Left lung (tissue), 10 donors: Measurements from ENCODE around the gene HMGA1. TPM values are rescaled to one million over a fixed set of nuclear protein-coding genes. Genes with fewer than 3 reads are reported as not detected.

Source experiments
- ATAC-seq: fragments of 200-7000 bp; cut with Tn5 transposase; one replicate; pipeline ENCODE4 v1.9.1; 2020; ENCODE audit warnings: moderate library complexity
- DNase-seq, 4 donors: peaks; one replicate each; pipeline ENCODE4 v3.0.0-alpha.2; 2013 to 2020
- H3K27ac ChIP-seq, 2 donors: fragments of 200-600 bp; sonication (generic) in 1 of 2; one replicate each; pipeline versions ENCODE4 v1.5.0 to v1.8.0; 2020 to 2021
- H3K27me3 ChIP-seq, 2 donors: fragments of 200-600 bp; sonication (generic) in 1 of 2; one replicate each; pipeline versions ENCODE4 v1.5.0 to v1.8.0; 2020 to 2021
- H3K36me3 ChIP-seq, 2 donors: fragments of 200-600 bp; sonication (generic) in 1 of 2; one replicate each; pipeline versions ENCODE4 v1.5.0 to v1.8.0; 2020 to 2021
- H3K4me1 ChIP-seq, 2 donors: fragments of 200-600 bp; one replicate each; pipeline ENCODE4 v1.8.0; 2021
- H3K4me3 ChIP-seq, 2 donors: fragments of 200-600 bp; sonication (generic) in 1 of 2; one replicate each; pipeline versions ENCODE4 v1.5.0 to v1.8.0; 2020 to 2021; ENCODE audit warnings: mild to moderate bottlenecking in 1 of 2
- H3K9me3 ChIP-seq, 2 donors: fragments of 200-600 bp; sonication (generic) in 1 of 2; one replicate each; pipeline versions ENCODE4 v1.5.0 to v1.8.0; 2020 to 2021
- intact Hi-C, 2 donors: fragments of 100-400 bp; cut with DNase I; formaldehyde crosslinking; loops; one replicate each; pipeline versions ENCODE4 v1.11.2 to v1.14.2; 2022
- polyA plus RNA-seq, 6 donors: library from polyadenylated mRNA; unstranded; fragments of 120-200 nt; gene quantifications; one replicate each; pipeline ENCODE4 v1.2.1, GENCODE V29; 2013; ENCODE audit not compliant: insufficient read length in 6 of 6
- total RNA-seq, 2 donors: library from RNA; stranded (reverse); fragmentation: NEBNext Ultra II Directional; extraction: Animal tissue kit (Norgen Biotek cat#: 25700); gene quantifications; one replicate each; pipeline ENCODE4 v1.2.1, GENCODE V29; 2021
- TF ChIP-seq, protein P1 (sequence below), 2 donors: fragments of 200-600 bp; sonication (generic) in 1 of 2; IDR thresholded peaks; one replicate each; pipeline versions ENCODE4 v1.5.0 to v1.8.0; 2021; ENCODE audit warnings: antibody characterized with exemption in 2 of 2
- donor health status: DM: no; HTN: yes; CAD: no.
- donor health status: DM: no; HTN: no; CAD: no.

Gene HMGA1
- total and polyA plus RNA-seq, 8 donors: 75.1 to 197 (median 155) TPM

- Histone ChIP-seq H3K9me3 (no peaks in the 10 kb centered on the region), H3K36me3 (peaks cover 0 to 41% of the 10 kb centered on the region in 2 donors), H3K4me3 (no peak overlapping the region), H3K27ac (no peak overlapping the region), H3K4me1 (peaks cover 15 to 62% of the 10 kb centered on the region in 2 donors), H3K27me3 (no peaks in the 10 kb centered on the region)
- peak in 1 of 4 donors; percentile 50 for DNase-seq
- intact Hi-C loops: no loop called here
- TF ChIP-seq, protein P1, sequence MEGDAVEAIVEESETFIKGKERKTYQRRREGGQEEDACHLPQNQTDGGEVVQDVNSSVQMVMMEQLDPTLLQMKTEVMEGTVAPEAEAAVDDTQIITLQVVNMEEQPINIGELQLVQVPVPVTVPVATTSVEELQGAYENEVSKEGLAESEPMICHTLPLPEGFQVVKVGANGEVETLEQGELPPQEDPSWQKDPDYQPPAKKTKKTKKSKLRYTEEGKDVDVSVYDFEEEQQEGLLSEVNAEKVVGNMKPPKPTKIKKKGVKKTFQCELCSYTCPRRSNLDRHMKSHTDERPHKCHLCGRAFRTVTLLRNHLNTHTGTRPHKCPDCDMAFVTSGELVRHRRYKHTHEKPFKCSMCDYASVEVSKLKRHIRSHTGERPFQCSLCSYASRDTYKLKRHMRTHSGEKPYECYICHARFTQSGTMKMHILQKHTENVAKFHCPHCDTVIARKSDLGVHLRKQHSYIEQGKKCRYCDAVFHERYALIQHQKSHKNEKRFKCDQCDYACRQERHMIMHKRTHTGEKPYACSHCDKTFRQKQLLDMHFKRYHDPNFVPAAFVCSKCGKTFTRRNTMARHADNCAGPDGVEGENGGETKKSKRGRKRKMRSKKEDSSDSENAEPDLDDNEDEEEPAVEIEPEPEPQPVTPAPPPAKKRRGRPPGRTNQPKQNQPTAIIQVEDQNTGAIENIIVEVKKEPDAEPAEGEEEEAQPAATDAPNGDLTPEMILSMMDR (IDR thresholded peaks at IDR 0.05): no peak
- no peak for ATAC-seq
Observed at GRCh38 chr6:34240329-34241248, 3.9 kb downstream of the HMGA1 start.

DNA sequence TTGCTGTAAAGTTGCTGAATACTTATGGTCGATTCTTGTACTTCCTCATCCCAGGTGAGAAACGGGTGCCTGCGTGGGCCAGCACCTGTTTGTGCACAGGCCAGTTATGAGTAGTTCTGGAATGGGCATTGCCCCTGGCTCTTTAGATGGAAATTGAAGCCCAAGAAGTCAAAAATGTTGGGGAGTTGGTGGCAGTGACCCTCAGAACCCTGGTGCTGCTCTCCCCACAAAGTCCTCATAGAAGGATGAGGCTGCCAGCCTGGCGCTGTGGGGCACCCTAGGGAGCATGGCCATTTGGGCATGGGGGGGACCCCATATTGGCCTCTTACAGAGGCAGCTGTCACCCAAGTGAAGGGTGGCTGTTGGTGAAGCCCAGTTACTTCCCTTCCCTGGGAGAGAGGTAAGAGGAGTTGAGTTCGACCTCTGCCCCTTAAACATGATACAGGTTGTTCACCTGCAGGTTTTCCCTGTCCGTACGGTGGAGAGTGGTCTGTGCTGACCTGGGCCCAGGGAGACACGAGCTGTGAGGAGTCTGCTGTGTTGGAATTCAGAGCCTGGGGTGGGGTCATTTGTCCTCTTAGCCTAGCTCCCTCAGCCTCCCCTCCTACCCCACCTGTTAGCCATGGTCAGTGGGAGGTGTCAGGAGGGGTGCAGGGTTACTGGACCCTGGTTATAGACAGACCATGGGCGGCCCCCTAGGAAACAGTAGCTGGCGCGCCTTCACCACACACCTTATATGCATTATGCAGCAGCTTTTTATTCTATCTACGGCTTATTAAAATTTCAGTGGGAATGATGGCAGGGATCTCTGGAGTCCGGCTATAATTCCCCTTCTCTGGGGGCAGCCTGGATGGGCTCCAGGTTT, 4.9 kb downstream of the HMGA1 start:
- intact Hi-C loops: no loop called here
- DNase-seq (peak in 1 of 4 donors; percentile 37), ATAC-seq (no peak)
- Histone ChIP-seq H3K27ac (no peak overlapping the region), H3K27me3 (no peaks in the 10 kb centered on the region), H3K4me1 (peaks cover 9 to 54% of the 10 kb centered on the region in 2 donors), H3K9me3 (no peaks in the 10 kb centered on the region), H3K36me3 (peaks cover 0 to 46% of the 10 kb centered on the region in 2 donors), H3K4me3 (no peak overlapping the region)
- TF ChIP-seq, protein P1 (IDR thresholded peaks at IDR 0.05): no peak

DNA sequence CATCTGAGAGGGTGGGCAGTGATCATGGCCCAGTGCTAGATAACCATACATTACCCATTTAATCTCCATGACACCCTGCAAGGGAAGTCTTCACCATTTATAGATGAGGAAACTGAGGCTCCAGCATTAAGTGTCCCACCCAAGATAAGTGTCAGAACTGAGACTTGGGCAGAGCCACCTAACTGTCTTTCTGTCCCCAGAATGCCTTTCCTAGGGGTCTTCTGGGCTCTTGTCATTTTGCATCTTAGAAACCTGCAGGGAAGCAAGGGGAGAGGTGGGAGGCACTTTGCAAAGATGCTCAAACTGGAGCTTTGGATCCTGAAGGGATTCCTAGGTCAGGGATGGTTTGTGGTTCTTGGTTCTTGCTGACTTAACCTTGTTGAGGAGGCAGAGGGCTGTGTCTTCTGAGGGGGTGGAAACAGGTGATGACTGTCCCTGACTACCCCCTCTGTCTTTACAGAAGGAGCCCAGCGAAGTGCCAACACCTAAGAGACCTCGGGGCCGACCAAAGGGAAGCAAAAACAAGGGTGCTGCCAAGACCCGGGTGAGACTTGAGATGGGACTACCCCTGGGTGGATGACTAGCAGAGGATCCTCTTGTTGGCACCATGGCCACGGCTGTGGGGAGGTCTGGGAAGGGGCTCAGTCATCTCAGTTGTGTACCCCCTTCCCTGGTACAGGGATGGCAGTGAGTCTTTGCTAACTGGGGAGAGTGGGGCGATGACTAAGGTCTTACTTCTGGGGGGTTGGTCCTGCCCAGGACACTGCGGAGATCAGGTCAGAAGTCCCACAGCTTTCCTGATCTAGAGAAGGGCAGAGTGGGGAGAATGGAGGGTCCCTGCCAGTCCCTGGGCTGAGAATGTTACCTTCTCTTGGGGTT, 5.8 kb downstream of the HMGA1 start:
- intact Hi-C loops: no loop called here
- no peak for ATAC-seq
- peak overlapping the region in 1 of 2 donors; percentile 81 for H3K27ac ChIP-seq

DNA sequence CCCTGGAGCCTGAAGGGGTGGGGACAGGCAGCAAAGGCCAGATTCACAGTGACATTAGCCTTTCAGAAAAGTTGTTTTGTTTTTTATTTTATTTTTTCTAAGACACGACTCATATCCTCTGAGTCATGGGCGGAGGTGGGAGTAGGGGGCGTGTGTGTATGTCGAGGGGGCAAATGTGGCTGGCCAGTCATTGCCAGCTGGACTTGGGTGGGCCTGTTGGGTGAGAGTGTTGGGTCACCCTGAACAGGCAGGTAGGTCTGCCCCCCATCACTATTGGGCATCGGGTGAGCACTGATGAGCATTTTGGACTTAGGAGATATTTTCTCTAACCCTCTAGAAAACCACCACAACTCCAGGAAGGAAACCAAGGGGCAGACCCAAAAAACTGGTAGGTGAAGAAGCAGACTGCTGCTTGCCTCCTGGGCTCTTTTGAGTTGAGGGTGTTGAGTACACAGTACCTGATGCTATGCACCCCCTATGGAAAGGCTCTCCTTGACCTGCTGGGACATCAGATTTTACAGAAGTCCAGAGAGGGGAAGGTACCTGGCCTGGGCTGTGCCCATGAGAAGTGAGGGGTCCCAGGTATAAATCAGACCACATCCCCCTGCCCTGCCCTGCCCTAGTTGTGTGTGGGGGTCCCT, 6.6 kb downstream of the HMGA1 start:
- H3K36me3 ChIP-seq: peaks cover 0 to 55% of the 10 kb centered on the region in 2 donors
- TF ChIP-seq, protein P1 (IDR thresholded peaks at IDR 0.05): no peak
- H3K9me3 ChIP-seq: no peaks in the 10 kb centered on the region
- no peak overlapping the region for H3K4me3 ChIP-seq
- H3K4me1 ChIP-seq: peaks cover 9 to 64% of the 10 kb centered on the region in 2 donors
- H3K27ac ChIP-seq: peak overlapping the region in 1 of 2 donors; percentile 81
- peak in 1 of 4 donors; percentile 46 for DNase-seq
- intact Hi-C loops: no loop called here
- no peaks in the 10 kb centered on the region for H3K27me3 ChIP-seq
- ATAC-seq: no peak

More for the DNA sequence above, 5.8 kb downstream of the HMGA1 start:
- TF ChIP-seq, protein P1 (IDR thresholded peaks at IDR 0.05): no peak
- Histone ChIP-seq H3K27me3 (no peaks in the 10 kb centered on the region), H3K4me1 (peaks cover 9 to 60% of the 10 kb centered on the region in 2 donors), H3K4me3 (no peak overlapping the region), H3K36me3 (peaks cover 0 to 55% of the 10 kb centered on the region in 2 donors), H3K9me3 (no peaks in the 10 kb centered on the region)
- DNase-seq: peak in 1 of 4 donors; percentile 35
